Urothelium cell line (cell line): ENCODE results near the gene PSTPIP1.

ENCODE experiments used
- DNase-seq: peaks from one replicate; pipeline ENCODE4 v3.0.0; 2011; ENCODE audit warnings: low spot score, mixed read lengths
- FAIRE-seq: peaks from 2 replicates; lab custom pipeline; 2011; peaks lifted over from hg19 to GRCh38; lab: Jason Lieb, UNC

The PSTPIP1 gene

DNA sequence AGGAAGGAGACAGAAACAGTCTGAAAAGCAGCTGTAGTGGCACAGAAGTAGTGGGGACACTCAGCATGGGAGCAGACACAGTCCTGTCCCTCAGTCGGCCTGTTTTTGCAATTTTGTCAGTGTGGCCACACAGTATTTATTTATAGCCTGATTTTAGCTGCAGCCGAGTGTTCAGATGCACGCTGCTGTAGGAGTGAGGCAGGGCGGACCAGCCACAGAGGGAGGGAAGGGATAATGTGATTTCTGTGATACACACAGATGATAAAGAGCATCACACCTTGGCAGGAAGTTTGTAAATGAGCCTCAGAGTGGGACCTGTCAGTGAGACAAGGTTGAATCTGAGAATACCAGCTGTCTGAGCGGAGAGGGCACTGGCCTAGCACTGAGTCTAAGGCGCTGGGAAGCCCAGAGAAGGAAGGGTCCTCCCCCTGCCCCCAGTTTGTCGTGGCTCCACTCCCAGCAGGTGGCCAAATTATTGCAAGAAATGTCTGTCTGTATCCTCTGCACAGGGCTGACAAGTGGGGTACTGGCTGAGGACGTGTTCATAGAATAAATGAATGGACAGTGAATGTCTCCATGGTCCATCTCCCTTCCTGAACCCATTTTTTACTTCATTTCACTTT is 3.8 kb downstream of the PSTPIP1 start:
- FAIRE-seq (peak; percentile 44), DNase-seq (no peak)

DNA sequence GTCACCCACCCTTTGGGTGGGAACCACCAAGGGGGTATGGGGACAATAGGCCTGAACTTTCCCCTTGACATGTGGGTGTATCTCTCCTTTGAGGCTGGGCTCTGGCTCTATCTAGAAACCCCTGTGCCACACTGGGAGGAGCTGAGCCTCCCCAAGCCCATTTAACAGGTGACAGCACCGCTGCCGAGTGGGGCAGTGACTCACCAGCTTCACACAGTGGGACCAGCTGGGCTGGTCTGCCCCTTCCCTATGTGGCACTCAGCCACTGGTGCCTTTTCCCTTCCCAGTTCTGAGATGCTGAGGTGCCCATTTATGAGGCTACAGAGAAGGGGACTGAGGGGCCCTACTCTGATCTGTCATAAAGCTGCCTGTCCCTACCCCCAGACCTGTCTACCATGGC is 5.1 kb downstream of the PSTPIP1 start:
- DNase-seq, result no peak

DNA sequence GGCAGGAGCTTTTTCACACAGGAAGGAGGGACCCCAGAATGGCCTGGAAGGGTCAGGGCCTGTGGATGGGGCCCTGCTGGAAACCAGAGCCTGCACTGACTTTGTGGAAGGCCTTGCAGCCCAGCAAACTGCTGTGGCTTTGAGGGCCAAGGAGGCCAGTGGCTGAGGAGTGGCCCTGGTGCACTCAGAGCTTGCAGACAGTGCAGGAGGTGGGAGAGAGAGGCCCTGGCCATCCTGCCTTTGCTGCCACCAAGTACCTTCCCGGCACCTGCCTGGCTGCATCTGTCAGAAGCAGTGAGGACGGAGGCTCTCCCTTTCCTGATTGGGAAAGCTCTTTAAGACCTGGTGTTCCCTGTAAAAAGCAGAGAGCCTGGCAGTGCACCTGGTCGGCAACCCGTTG is 6.4 kb downstream of the PSTPIP1 start:
- FAIRE-seq (no peak), DNase-seq (no peak)

More for the DNA sequence above, 5.1 kb downstream of the PSTPIP1 start:
- no peak for FAIRE-seq

DNA sequence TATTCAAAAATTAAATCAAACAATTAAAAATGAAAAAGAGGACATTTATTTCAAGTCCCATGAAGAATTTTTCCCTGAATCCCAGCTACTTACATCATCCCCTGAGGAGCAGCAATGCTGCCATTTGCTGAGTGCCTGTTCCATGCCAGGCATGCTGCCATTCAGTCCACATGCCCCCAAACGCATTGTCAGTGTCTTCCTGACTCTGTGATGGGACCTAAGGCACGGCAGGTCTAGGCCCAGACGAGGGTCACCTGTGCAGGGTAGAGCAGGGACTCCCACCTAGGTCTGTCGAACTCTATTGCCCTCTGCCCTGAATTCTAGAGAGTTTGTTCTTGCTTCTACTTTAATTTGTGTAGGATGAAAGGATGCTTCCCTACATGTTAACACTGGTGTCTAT is 7.0 kb downstream of the PSTPIP1 start:
- DNase-seq (no peak), FAIRE-seq (no peak)

DNA sequence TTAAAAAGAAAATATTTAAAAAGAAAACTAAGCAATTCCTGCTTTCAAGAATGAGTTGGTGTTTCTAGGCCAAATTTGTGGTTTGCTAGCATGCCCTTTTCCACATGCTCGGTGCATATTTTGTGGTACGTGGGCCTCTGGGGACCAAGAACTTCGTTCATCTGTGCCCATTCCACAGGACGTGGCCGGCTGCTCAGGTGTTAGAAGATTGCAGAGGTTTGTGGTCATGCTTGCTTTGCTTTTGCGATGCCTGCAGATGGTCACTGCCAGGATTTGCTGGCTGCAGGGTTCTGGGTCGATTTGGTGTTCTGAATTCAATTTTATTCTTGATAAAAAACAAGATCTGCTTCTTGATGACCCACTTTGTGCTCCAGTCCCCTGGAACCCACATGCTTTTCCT is 7.5 kb downstream of the PSTPIP1 start:
- FAIRE-seq, result no peak
- no peak for DNase-seq

DNA sequence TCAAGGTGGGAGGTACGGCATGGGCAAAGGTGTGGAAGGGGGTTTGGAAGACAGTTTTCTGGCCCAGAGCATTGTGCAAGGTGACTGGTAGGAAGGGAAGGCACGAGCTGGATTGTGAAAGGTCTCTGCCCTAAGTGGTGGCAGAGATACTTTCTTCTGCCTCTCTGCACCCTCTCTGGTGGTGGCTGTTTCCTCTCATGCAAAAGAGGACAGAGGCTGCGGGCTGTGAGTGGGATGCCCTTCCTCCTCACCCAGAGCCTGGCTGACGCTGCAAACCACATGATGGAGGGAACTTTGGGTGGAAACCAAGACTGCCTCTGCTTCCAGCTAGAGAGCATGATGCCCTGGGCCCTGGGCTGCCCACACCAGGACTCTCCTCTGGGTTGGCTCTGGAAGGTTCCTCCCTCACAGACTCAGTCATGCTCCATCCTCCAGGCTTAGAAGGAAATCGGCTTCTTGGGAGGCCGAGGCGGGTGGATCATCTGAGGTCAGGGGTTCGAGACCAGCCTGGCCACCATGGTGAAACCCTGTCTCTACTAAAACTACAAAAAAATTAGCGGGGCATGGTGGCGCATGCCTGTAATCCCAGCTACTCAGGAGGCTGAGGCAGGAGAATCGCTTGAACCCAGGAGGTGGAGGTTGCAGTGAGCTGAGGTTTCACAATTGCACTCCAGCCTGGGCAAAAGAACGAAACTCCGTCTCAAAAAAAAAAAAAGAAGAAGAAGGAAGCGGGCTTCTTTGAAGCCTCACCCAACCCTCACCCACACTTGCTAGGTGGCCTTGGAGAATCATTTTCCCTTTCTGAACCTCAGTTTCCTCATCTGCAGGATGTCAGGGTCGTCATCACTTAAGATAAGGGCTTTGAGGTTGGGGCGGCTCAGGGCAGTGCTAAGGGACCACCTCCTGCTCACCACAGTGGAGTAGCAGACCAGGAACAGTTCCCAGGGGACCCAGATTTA is 8.3 kb downstream of the PSTPIP1 start:
- FAIRE-seq (peak; percentile 73), DNase-seq (no peak)

DNA sequence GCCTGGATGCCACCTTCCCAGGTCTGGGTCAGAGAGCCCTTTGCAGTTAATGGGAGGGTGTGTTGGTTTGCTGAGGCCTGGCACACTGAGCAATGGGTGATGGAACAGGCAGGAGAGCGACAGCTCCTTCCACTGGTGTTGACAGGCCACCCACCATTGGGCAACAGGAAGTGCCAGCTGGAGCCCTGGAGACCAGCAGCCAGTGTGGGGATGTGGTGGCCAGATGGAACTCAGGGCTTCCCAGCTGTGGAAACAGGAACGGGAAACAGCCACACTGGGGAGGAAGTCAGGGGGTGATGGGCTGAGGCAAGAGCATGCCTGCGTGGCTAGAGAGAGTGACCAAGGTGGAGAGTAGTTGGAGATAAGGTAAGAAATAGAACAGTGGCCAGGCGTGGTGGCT is 9.3 kb downstream of the PSTPIP1 start:
- DNase-seq (no peak), FAIRE-seq (no peak)

DNA sequence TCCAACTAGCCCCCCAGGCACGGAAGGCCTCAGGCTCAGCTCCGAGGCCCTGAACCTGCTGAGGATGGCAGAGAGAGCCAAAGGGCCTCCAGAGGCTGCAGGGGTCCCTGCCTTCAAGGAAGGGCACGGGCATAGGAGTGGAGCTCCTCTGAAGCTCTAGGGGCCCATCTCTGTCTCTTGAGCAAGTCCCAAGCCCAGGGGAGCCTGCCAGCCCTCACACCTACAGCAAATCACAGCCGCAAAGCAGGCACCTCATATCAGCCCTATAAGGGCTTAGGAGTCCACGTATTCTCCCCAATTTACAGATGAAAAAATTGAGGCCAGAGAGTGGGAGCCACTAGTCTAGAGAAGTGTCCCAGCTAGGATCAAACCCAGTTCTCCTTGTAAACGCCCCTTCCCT is 14.2 kb downstream of the PSTPIP1 start:
- DNase-seq, result no peak
- no peak for FAIRE-seq

DNA sequence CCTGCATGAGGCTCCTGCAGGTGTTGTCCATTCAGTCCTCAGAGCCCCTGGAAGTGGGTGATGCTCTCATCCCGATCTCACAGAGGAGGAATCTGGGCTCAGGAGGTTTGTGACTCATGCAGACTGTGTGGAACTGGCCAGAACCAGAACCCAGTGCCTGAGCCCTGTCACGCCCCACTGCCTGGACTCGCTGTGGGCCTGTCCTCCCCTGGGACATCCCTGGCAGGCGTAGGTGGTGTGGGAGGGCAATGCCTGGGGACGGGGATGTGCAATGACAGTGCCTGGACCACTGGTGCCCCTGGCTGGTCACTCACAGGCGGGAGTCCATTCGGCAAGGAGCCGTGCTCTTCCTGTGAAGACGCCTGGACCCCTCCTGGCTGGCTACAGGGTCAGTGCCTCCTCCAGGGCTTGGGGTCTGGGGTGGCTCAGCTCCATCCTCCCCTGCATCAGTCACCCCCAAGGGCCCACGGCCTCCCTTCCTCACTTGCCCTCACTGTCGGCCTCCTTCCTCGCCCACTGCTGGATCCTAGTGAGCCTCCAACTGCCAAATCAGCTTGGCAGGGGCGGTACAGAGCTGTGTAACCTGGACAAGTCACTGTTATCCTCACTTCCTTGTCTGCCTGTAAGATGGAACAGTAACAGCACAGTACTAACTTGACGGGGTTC is 14.9 kb downstream of the PSTPIP1 start:
- FAIRE-seq, result no peak

DNA sequence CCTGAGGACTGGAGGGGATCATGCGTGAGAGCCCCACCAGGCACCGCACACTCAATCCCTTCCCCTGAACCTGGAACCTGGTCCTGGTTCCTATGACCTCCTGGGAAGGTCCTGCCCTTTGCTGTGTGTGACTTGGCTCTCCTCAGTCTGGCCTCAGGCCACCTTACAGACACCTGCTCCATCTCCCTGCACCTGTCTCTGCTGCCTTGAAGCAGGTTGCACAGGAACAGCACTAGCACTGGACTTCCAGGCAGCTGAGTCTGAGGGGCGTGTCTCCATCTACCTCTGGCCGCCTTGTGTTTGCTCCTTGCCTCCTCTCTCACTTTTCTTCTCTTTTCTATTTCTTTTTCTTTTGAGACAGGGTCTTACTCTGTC is 15.4 kb downstream of the PSTPIP1 start:
- FAIRE-seq (no peak), DNase-seq (no peak)

More for the DNA sequence above, 14.9 kb downstream of the PSTPIP1 start:
- DNase-seq, result no peak

DNA sequence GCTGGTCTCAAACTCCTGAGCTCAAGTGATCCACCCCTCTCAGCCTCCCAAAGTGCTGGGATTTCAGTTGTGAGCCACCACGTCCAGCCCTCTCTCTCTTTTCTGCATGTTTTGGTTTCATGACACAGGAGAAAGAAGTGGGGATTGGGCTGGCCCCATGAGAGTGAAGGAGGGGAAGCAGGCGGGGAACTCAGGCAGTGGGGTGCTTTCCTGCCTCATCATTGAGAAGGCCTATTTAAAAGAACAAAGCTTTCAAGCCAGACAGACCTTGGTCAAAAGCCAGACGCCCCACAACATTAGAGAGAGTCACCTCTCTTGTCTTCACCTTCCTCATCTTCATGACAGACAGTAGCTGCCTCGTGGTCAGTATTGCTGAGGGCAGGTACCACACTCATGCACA is 15.9 kb downstream of the PSTPIP1 start:
- FAIRE-seq (no peak), DNase-seq (no peak)

DNA sequence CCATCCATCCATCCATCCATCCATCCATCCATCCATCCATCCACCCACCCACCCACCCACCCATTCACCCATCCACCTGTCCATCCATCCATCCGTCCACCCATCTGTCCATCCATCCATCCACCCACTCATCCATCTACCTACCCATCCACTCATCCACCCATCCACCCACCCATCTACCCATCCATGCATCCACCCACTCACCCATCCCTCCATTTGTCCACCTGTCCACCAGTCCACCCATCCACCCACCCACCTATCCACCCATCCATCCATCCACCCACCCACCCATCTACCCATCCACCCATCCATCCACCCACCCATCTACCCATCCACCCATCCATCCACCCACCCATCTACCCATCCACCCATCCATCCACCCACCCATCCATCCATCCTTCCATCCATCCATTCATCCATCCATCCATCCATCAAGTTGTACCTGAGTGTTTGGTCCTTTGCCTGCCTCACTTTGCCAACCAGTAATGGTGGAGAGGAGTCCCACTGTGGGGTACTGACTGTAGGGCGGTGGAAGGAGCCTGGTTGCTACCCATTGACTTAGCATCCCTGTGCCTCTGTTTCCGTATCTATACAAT is 17.3 kb downstream of the PSTPIP1 start:
- DNase-seq (no peak), FAIRE-seq (peak; percentile 84)

DNA sequence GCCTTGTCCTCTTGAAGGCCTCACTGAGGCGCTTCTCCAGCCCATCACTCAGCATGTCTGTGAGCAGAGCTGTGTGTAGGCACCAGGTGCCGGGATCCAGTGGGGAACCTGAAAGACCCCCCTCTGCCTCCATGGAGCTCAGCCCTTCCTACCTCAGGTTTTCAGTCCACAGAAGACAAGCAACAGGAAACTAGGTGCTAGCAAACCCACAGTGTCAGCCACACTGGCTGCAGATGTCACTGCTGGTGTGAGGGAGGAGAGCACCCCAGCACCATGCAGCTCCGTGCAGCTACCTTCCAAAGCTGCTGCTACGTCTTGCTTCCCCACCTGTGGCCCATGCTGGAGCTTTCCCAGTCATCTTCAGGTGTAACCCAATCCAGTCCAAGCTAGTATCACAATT is 17.9 kb downstream of the PSTPIP1 start:
- DNase-seq (no peak), FAIRE-seq (no peak)

DNA sequence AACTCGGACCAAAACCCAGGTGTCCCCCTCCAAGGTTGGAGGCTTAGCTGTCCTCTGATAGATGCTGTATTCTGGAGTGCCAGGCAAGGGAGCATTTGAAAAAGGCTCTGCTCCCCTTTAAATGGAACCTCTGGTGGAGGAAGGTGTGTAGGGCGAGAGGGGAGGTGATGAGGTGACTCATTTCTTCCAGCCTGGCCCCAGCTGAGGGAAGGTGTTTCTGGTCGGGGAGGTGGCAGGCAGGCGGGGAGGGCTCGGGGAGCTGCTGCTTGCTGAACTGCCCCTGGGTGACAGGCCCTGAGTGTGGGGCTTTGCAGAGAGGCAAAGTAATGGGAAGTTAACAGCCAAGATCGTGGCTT is 18.8 kb downstream of the PSTPIP1 start:
- FAIRE-seq, result no peak
- peak; percentile 83 for DNase-seq

DNA sequence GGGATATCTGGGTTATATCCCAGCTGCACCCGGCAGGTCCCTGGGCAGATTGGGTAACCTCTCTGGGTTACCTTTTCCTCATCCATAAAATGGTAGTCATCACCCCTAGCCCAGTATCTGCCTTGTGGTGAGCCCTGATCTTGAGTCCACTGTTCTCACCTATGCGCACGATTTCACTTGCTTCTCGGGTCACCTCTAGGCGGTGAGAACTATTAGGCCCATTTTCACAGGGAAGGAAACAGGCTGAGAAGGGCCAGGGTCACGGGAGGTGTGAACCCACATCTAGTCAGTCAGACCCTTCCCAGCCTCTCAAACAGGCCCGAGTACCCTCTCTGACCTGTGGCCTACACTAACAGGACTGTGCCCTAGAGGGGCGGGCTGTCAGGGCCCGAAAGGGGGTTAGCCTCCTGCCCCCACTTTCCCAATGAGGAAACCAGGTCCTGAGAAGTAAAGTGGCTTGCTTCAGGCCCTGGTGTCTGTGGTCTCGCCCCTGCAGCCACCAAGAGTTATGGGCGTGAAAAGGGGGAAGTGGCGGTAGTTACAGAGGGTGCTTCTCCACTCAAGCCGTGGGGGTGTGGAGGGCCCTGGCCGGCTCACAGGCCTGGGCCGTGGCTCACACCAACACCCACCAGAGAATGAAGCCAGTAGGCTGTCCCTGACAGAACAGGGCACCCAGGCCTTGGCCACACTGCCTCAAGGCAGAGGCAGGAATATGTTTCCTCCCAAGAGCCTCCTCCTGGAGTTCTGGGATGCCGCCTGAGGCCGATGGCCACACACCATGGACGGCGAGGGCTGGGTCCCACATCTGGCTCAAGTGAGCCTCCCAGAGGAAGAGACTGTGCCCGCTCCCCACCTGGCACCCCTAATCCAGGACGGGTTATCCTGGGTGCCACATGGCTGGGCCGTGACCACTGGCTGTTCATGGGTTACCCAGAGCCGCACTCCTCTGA is 19.5 kb downstream of the PSTPIP1 start:
- FAIRE-seq (peak; percentile 9), DNase-seq (no peak)

DNA sequence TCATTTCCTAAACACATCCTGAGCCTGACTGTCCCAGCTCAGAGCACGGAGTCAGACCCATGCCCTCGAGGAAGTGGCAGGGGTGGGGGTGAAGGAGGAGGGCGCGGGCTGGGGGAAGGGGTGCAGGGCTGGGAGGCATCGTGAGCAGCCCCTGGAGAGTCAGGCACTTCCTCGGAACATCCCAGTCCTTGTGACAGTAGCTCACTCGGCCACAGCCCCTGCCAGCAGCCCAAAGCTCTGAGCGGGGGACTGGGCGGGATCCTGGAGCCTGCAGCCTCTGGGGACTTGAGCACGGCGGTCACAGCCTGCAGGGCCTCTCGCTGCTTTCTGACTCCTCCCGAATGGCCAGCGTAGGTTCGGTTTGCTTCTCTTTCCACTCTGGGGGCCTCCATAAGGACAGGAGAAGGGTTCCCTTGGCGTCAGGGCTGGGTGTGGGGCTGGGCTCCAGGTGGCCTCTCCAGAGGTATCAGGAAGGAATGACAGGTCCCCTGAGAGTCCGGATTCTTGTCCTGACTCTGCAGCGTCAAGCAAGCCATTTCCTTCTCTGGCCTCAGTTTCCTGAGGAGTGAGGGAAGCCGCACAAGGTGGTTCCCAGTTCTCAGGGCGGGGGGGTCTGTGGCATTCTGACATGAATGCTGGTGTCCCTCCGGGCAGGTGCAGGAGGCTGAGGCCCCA is 20.9 kb downstream of the PSTPIP1 start:
- DNase-seq, result no peak
- no peak for FAIRE-seq

DNA sequence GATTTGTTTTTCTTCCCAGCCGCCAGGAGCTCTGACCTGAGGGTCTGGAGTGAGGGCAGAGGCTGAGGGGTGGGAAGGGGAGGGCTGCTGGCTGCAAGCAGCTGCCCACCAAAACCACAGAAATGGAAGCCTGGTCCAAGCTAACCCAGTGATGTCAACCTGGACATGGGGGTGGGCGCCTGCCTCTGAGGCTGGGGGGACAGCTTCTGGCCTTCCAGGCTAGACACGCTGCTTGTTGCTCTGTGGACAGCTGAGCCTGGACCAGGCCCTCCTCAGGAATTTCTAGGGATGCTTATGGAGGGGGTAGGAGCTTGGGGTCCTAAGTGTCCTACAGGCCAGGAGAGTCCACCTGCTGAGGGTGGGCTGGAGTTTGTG is 21.4 kb downstream of the PSTPIP1 start:
- no peak for DNase-seq
- no peak for FAIRE-seq

DNA sequence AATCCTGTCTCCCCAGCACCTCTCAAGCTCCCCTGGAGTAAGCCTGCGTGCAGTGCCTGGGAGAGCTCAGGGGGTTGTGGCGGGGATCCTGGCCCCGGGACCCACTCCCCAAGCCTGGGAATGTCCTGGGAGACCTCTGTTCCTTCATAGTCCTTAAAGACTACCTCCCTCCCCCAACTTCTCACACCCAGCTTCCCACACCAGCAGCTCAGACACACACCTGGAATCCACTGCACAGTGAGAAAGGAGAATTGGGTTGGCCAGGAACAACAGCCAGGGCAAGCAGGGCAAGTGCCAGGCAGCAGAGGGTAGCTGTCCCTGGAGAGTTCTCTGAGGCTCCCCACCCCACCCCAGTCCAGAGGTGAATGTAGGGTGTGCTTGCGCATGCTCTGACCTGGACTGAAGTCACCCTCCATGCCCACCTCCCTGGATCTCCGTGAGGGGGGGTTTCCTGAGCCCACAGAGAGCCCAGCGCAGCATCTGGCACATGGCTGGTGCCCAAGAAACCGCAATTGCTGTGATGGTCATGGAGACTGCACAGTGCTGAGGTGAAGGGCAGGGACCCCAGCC is 22.2 kb downstream of the PSTPIP1 start:
- no peak for FAIRE-seq

More for the DNA sequence above, 22.2 kb downstream of the PSTPIP1 start:
- DNase-seq, result no peak
